H1 (cell line): ENCODE measurements around the gene GAREM2. TPM values are rescaled to one million over a fixed set of nuclear protein-coding genes. Genes with fewer than 3 reads are reported as not detected.

Experiments used
- BRCA1 ChIP-seq: IDR thresholded peaks from 2 replicates; pipeline ENCODE4 v1.6.1; 2012; ENCODE audit warnings: low read depth, low read length, improper control_type of control experiment
- CBX8 ChIP-seq: fragments of 300-800, 300-1000 bp; sonication (generic); IDR thresholded peaks from 2 replicates; pipeline ENCODE4 v1.7.1; 2016; ENCODE audit warnings: low read depth, low read length, borderline replicate concordance
- CEBPB ChIP-seq: IDR thresholded peaks from 2 replicates; pipeline ENCODE4 v1.6.1; 2012; ENCODE audit warnings: low read depth, low read length
- CTBP2 ChIP-seq: IDR thresholded peaks from 2 replicates; pipeline ENCODE4 v1.7.0; 2011; ENCODE audit warnings: borderline replicate concordance, mild to moderate bottlenecking, moderate library complexity, mixed read lengths, low read length; ENCODE audit not compliant: insufficient read depth, insufficient read length
- CTCF ChIP-seq, 3 experiments: IDR thresholded peaks; 1 replicate in 2 of 3; 2 replicates in 1 of 3; pipeline versions ENCODE4 v1.5.1 to v1.6.1; 2011; ENCODE audit warnings: low read length in 3 of 3, mild to moderate bottlenecking in 3 of 3, inconsistent platforms in 2 of 3, low read depth in 1 of 3, moderate library complexity in 1 of 3; ENCODE audit not compliant: insufficient read depth in 1 of 3; ENCODE audit errors: control extremely low read depth in 1 of 3
- EZH2 ChIP-seq: fragments of 200-600 bp; sonication (generic); IDR thresholded peaks from 2 replicates; pipeline ENCODE4 v1.7.1; 2012; ENCODE audit warnings: low read depth, mild to moderate bottlenecking, moderate library complexity, low read length, inconsistent platforms; ENCODE audit not compliant: severe bottlenecking
- FOSL1 ChIP-seq: IDR thresholded peaks from 2 replicates; pipeline ENCODE4 v1.6.1; 2011; ENCODE audit warnings: mild to moderate bottlenecking, low read depth, low read length, moderate library complexity; ENCODE audit not compliant: insufficient read depth
- GTF2F1 ChIP-seq: IDR thresholded peaks from 2 replicates; pipeline ENCODE4 v1.6.1; 2012; ENCODE audit warnings: low read depth, low read length, improper control_type of control experiment, borderline replicate concordance
- HDAC2 ChIP-seq, 2 experiments: fragments of 300-600 bp in 1 of 2; sonication (generic) in 1 of 2; IDR thresholded peaks; 2 replicates each; pipeline ENCODE4 v1.6.1; 2011 to 2012; ENCODE audit warnings: low read depth in 2 of 2, low read length in 2 of 2, mild to moderate bottlenecking in 2 of 2, moderate library complexity in 2 of 2, borderline replicate concordance in 1 of 2, inconsistent platforms in 1 of 2
- KDM4A ChIP-seq: IDR thresholded peaks from one replicate; pipeline ENCODE4 v1.7.1; 2012; ENCODE audit warnings: low read depth, mild to moderate bottlenecking, moderate library complexity, low read length, inconsistent platforms; ENCODE audit not compliant: severe bottlenecking
- SIN3A ChIP-seq, 2 experiments: IDR thresholded peaks in 1 of 2; conservative IDR thresholded peaks in 1 of 2; 2 replicates each; pipeline ENCODE4 v1.6.1; 2011 to 2012; ENCODE audit warnings: low read length in 2 of 2, improper control_type of control experiment in 1 of 2, low read depth in 1 of 2, mild to moderate bottlenecking in 1 of 2
- SIX5 ChIP-seq: IDR thresholded peaks from 2 replicates; pipeline ENCODE4 v1.6.1; 2011; ENCODE audit warnings: mild to moderate bottlenecking, low read depth, low read length
- ZNF274 ChIP-seq: IDR thresholded peaks from 2 replicates; pipeline ENCODE4 v1.7.0; 2012; ENCODE audit warnings: low read length, borderline replicate concordance; ENCODE audit errors: extremely low read depth
- polyA plus RNA-seq, 7 experiments: library from polyadenylated mRNA; depleted of rRNA in 3 of 7; stranded (reverse) in 5 of 7; unstranded in 2 of 7; fragments of >200 nt in 5 of 7; fragments of 200-250 nt in 2 of 7; gene quantifications; 1 replicate in 5 of 7; 2 replicates in 1 of 7; 4 replicates in 1 of 7; pipeline versions ENCODE4 v1.2.1 to v1.2.3, GENCODE V29; 2011 to 2013; ENCODE audit warnings: missing spikeins in 2 of 7, mixed read lengths in 2 of 7
- total RNA-seq: library from RNA; stranded (reverse); fragmentation: NEBNext Ultra II Directional; extraction: Animal tissue kit (Norgen Biotek cat#: 25700); gene quantifications from 2 replicates; pipeline ENCODE4 v1.2.1, GENCODE V29; 2021

The GAREM2 gene
- total and polyA plus RNA-seq, 2 of the 8 experiments (the other 6 are each of a cell fraction or from before 2014, with no cell fraction given): 19.9 TPM

- TF ChIP-seq CTBP2 (no peak), CTCF (IDR thresholded peaks at IDR 0.05; ENCODE audit: control extremely low read depth in 1 of 3, insufficient read depth in 1 of 3, low read depth in 1 of 3, low read length in 3 of 3) (no peak), HDAC2 (IDR thresholded peaks at IDR 0.05; ENCODE audit: borderline replicate concordance in 1 of 2, low read depth in 2 of 2, low read length in 2 of 2) (peak in 1 of 2 experiments; percentile 97; a peak in 2 of 4 replicates), CEBPB (no peak), CBX8 (no peak), BRCA1 (no peak), SIN3A (conservative IDR thresholded peaks at IDR 0.05 in 1 of 2, IDR thresholded peaks at IDR 0.05 in 1 of 2; ENCODE audit: low read depth in 1 of 2, low read length in 2 of 2) (no peak), GTF2F1 (no peak), KDM4A (peak; percentile 13), ZNF274 (no peak), SIX5 (no peak), FOSL1 (no peak), EZH2 (no peak)
These were observed 558 bp upstream of the GAREM2 start (continued) for GRCh38 chr2:26172189-26172870.
